ENCODE measurements around the gene TEX44.

Gene TEX44

DNA sequence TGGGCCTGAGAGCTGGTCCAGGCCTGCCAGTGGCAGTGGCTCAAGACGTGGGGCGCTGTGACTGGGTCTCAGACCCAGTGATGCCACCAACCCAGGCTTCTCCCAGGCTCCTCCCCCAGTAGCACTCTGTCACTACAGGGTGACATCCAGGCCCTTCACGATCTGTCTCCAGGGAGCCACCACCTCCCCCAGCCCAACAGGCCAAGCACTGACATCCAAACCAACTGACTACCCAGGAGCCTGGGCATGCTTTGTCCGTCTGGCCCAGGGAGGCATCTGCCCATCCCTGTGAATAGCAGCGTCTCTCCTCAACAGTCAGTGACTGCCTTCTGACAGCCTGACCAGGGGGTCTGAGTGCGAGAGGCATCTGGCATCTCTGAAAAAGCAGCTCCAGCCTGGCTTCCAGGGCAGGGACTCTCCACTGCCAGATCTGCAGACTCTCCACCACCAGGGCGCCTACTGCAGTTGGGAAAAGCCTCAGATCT lies 13.0 kb downstream of the TEX44 start:
- peak; percentile 28 for DNase-seq

DNA sequence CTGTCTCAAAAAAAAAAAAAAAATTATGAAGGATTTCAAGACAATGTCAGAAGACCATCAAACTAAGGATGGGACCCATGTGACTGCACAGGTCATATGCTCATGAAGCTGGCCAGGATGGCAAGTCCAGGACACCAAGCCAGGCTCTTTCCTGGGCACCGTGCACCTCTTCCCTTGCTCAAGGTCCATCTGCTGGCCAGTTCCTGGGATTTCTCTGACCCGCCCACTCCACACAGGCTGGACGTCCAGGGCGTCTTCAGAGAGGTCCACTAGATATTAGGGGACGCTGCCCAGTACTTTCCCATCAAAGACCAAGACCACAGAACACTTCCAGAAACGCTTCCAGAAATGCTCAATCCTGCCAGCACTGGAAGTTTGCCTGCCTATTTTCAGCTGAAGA lies 14.3 kb downstream of the TEX44 start:
- DNase-seq: no peak

DNA sequence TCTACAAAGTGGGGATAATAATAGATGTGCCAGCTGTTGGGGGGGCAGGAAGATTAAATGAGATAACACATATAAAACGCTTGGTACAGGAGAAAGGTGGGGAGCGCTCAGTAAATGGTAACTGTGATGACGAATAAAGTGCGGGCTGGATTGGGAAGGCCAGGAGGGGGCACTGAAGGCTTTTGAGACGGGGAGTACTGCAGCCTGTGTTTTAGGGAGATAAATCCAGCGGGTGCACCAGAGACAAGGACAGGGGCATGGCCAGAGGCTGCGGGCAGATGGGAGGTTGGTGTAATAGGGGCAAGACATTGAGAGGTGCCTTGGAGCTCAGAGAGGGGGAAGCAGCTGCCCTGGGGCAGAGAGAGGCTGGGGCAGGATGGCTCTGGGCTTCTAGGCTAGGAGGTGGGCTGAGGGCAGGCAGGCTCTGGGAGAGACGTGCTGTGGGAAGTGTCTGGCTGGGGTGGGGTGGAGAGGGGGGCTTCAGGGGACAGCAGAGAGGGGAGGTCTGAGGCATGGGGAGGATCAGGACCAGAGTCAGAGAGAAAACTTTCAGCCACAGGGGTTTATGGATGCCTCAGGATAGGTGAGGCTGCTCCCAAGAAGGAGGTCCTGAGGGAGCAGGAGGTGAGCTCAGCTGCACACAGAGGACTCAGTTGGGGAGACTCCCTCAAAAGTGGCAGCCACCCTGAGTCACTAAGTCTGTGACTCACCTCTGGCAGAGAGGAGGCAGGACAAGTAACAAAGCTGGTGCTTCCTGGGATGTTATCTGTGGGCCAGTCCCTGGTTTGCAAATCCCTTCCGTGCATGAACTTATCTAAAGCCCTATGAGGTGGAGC lies 18.8 kb downstream of the TEX44 start:
- no peak for DNase-seq

DNA sequence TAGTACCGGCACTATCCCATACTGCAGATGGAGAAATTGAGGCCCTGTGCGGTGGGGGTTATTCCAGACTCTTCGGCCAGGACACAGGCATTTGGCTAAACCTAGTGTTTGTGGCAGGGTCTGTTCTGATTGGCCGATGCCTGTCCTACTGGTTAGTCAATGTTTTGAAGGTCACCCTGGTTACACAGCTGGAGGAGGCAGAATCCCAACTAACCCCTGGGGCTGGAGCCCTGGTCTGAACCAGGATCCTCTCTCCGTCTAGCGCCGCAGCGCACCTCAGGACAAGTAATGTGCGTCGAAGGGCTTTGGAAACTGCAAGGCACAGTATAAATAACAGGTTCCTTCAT lies 19.4 kb downstream of the TEX44 start:
- DNase-seq: no peak

DNA sequence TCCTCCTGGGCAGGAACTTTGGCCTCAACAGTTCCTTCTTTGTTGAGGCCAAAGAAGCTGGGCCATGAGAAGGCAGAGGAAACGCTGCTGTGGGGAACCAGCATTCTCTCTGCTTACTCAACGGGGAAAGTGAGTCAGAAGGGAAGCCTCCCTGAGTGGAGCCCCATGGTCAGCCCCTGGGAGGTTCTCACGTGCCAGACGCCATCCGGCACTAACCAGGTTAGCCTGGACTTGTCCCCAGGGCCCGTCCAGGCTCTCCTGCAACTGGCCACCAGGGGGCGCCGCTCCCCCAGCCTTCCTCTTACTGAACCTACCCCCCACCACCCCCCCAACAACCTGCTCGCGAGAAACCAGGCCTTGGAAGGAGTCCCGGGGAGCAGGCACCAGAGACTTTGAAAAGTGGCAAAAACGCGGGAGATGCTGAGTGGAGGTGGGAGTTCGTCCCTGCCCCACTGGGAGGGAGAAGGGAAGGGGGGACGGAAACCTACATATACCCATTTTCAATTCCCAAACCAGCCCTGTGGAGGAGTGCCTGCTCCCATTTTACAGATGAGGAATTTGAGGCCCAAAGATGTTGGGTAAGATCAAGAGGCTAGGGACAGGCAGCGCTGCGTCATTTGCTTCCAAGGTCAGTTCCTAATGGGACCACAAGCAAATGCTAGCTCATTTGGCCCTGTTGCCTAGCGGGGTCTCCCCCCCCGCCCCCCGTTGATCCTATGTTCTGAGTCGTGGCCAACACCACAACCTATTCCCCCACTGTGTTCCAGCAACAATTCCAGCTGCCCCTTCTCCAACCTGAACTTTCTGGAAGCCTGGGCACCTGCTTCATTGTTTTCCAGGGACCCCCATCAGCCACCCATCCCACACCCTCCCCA lies 20.0 kb downstream of the TEX44 start:
- DNase-seq: peak; percentile 90

DNA sequence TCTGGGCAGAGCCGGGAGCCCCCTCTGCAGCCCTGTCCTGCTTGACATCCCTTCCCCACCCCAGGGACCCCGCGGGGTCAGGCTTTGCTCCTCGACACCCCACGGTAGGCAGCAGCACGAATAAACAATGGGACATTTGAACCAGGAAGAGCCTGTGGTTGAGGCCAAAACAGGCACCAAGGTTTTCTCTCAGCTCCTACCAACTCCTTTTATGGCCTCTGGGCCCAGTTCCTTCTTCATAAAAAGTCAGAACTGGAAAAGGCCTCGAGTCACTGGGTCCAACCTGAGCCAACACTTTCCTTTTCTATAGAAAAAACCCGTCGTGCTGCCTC lies 20.6 kb downstream of the TEX44 start:
- DNase-seq: no peak

DNA sequence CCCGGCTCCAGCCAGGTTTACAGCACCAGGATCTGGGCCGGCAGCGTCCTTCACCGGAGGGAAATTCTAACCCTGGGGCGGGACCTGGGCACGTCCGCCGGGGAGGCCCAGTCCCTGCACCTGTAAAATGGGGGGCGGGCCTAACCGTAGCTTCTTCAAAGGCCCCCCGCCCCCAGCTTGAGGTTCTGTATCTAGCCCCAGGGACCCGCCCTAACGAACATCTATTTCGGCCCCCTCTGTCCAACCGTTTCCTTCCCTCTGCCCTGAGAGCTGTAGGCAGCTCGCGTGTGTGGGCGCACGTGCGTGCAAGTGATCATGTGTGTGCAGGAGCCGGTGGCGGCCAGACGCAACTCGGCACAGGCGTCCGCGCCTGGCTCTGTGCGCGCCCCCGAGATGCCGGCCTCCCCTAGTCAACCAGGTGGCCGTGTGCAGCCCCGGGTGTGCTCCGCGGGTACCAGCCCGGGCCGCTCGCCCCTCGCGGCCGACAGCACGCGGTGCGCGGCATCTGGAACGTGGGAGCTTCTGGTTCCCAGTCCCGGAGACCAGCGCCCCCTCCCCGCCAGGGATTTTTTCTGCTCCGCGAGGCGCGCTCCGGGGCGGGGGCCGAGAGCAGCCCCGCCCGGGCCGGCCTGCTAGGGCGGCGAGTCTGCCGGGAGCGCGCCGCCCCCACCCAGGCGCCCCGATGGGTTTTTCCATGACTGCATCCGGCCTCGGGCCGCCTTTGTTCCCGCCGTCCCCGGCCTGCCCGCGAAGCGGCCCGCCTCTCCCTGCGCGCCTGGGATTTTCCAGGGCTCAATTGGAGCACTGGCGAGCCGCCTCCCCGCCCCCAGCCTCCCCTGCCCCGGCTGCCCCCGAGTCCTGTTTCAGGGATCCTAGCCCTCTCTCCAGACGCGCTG lies 21.2 kb downstream of the TEX44 start:
- peak; percentile 72 for DNase-seq

DNA sequence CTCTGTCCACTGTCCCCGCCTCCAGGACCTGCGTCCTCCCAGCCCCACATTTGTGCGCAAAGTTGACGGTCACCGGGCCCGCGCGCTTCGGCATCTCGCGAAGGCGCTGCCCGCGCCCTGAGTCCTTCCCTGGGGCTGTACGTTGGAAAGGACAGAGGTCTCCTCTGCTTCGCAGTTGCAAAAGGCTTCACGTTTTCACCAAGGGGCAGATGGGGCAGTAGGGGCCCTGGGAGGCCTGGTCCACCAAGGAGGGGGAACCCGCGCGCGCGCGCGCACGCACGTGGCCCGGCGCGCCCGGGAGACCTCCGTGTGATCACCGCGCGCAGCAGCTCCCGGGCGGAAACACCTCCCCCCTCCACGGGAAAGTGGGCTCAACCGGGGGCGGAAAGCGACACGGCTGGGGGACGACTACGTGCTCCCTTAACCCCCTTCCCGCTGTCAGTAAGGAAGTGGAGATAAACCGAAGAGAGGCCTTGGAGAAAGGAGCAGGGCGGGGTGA lies 21.9 kb downstream of the TEX44 start:
- DNase-seq: no peak

DNA sequence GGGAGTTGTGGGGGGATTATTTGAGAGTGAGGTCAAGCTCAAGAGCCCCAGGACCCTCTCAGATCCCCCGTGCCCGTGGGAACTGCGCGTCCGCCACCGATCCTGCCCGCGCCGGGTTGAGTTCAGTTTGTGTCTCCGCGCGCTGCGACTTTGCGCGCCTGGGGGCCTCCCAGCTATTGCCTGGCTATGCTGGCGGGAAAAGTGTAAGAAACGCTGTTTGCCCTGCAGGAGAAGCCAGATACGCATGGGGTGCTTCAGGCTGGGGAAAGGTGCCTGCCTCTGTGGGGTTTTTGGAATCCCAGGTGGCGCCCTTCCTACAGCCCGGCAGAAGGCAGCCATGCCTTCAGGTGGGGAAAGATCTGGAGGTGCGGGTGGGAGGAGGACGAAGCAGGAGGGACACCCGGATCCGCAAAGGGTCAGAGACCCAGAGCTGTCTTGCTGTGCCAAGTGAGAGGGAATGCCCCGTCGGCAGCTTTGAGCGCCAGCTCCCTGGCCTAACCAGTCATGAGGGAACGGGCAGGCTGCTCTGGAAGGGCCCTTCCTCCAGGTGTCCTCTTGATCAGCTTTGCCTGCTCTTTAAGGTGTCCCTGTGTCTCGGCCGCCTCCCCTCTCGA lies 22.5 kb downstream of the TEX44 start:
- DNase-seq: no peak

DNA sequence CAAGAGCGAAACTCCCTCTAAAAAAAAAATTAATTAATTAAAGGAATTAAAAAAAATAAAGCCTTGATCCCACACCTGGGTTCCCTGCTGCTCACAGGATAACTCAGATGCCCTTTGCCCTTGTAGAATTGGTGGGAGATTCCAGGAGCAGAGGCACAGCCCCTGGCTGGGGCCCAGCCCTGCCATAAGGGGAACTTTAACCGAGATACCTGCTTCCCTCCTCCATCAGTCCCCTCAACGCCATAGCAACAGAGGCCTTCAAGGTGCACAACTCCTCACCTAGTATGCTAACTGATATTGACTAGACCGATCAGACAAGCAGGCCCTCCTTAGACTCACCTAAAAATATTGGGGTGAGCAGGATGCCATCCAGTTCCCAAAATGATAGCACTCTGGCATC lies 23.6 kb downstream of the TEX44 start:
- DNase-seq: no peak

DNA sequence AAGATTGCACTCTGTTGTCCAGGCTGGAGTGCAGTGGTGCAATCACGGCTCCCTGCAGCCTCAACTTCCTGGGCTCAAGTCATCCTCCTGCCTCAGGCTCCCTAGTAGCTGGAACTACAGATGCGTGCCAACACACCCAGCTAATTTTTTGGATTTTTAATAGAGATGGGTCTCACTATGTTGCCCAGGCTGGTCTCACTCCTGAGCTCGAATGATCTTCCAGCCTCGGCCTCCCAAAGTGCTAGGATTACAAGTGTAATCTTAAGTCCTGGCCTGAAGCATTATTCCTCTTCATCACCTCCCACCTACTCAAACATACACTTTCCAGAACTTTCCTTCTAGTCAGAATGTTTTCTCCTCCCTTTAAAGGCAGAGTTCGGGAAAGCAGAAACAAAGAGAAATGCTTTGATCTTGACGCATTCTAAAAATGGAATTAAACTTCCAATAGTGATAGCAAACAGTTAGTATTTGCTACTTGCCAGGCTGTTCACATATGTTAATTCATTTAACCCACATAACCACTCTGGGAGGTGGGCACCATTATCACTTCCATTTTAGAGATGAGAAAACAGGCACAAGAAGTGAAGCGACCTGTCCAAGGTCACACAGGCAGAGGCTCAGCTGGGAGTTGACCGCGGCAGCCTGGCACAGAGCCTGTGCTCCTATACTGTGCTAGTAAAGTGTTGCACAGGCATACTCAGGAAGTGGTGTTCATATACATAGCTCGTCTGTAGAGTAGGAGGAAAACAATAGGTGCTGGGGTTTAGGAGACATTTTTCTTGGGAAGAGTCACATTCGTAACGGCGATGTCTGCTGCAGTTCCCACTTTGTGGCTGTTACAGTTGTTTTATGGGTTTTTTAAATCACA lies 24.6 kb downstream of the TEX44 start:
- DNase-seq: no peak

DNA sequence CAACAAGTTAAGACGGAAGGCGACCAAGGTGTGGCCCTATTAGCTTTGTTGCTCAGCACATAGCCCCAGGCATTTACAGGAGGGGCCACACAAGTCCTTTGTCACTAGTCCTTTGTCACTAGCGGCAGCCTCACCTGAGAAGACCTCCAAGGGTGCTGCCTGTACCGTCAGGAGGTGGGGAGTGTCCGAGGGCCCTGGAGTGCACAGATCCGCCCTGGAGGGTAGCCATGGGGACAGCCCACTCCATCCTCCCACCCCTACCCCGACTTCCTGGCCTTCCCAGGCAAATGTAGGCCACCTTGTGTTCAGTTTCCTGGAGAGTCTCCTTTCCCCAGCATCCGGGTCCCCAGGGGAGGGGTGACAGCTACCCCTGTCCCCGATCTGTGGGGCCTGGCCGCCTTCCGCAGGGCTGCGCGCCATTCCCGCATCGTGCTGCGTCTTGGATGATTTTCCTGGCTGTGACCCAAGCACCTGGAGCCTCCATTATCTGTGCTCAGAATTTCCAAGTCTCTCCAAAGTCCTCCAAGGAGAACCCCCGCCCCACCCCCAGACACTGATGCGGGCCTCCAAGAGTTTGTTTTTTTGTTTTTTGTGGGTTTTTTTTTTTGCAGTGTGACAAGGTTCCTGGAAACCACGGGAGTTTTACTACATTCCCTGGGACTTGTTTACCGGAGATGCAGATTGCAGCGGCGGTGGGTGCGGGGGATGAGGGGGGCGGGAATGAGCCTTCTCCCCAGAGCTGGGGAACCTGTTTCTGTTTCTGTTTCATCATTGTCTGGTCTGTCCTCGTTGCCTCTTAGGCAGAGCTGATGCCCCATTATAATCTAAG lies 28.6 kb downstream of the TEX44 start:
- DNase-seq: peak; percentile 16

DNA sequence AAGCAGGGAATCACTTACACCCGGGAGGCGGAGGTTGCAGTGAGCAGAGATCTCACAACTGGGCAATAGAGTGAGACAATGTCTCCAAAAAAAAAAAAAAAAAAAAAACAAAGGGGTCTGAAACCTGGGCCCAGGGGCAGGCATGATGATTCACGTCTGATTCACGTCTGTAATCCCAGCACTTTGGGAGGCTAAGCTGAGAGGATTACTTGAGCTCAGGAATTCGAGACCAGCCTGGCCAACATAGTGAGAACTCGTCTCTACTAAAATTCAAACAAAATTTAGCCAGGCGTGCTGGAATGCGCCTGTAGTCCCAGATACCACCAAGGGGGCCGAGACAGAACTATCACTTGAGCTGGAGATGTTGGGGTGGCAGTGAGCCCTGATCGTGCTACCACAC lies 30.3 kb downstream of the TEX44 start:
- DNase-seq: no peak

DNA sequence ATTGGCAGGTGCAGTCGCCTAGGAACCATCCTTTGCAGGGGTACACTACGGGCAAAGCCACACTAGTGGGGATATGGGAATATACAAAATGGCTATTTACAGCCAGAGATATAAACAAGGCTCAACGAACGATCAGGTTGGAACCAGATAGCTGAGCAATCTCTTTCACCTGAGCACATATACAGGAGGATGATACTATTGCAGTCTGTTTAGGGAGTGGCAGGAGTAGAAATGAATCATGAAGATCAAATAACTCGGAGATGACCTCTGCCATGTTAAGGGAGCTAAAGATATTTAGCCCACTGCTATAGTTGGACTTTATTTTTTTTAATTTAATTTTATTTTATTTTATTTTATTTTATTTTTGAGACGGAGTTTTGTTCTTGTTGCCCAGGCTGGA lies 33.8 kb downstream of the TEX44 start:
- DNase-seq: no peak

DNA sequence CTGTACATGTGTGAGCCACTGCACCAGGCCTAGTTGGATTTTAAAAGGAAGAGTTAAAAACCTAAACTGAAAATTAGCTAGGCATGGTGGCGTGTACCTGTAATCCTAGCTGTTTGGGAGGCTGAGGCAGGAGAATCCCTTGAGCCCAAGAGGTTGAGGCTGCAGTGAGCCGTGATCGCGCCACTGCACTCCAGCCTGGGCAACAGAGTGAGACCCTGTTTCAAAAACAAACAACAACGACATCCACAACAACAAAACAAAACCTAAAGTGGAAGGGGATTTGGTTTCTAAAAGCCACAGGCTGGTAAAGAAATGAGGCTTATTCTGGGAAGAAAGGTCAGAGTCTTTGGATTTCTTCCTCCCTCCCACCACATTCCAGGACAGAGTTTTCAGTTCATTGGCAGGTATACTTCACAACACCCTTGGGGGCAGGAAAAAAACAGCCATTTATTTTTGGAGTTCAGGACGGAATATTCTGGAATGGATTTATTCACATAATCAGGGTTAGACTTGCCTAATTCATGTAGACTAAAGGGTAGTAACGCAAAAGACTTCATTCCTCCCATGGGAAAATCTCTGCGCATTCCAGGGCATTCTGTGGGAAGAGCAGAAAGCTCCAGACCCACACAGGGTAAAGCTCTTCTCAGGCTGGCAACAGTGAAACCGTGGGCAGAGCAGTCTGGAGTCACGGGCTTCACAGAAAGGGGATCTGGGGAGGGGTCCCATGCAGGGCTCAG lies 34.9 kb downstream of the TEX44 start:
- no peak for DNase-seq

DNA sequence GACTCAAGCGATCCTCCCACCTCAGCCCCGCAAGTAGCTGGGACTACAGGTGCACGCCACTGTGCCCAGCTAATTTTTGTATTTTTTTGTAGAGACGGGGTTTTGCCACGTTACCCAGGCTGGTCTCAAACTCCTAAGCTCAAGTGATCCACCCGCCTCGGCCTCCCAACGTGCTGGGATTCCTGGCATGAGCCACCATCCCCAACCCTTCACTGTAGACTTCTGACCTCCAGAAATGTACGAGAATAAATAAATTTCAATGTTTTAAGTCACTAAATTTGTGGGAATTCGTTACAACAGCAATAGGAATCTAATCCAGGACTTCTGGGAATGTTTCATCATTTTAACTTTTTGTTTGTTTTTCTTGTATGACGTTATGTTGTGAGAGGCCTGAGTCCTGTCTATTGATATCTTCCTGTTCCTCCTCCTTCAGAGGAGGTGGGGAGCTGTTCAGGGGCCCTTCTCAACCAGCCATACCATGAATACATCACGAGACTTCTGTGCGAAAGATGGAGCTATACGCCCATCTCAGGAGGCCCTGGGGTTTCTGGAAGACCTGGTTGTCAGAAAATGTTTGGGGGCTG lies 40.0 kb downstream of the TEX44 start:
- no peak for DNase-seq

DNA sequence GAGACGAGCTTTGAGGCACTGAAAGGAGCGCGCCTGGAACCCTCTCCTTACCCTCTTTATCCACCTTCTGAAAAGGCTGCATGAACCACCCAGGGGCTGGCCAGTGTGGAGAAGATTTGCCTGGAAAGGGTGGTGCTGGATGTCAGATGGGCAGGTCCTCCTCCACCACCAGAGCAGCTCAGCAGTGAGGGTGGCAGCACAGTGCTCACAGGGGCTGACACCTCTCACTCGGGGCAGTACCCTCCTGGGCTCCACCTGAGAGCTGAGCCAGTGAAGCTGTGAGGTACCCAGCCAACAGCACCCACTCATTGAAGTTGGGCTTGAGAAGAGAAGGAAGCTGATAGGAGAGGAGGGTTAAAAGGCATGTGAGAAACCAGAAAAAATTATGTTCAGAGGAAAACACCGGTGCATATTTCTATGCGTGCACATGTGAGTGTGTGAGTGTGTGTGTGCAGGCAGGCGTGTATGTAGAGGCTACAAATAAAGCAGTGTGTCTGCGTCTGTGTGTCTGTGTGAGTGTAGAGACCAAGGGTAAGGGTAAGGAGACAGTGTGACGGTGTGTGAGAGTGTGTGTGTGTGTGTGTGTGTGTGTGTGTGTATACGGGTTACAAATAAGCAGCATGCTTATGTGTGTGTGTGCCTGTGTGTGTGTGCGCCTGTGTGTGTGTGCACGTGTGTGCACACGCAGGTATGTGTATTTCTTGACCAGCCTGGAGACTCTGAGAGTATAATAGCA lies 40.7 kb downstream of the TEX44 start:
- DNase-seq: no peak

DNA sequence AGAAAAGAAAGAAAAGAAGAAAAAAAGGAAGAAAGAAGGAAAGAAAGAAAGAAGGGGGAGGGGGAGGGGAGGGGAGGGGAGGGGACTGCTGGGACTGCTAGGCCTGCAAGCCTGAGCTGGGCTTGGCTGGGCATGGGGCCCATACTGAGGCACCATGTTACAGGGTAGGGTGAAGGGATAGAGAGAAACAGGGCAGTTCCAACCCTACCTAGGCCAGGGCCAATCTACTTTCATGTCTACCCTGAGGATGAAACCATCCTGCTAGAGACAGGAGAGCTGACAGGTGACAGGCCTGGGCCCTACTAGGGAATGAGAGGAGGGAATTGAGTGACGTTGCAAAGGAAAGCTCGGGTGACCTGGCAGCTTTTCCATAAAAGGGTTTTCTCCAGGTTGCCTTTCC lies 41.7 kb downstream of the TEX44 start:
- DNase-seq: no peak
